Smooth muscle cell of the brain vasculature (primary cell): ENCODE results near the gene PAEP.
"Not testable (repeated sequence)": the region's sequence is repeated elsewhere in the genome, so short reads cannot be mapped to it uniquely, and the experiment has no call there.

Source experiments
- DNase-seq: peaks from one replicate; pipeline ENCODE4 v3.0.0-alpha.2; 2012; ENCODE audit warnings: low read depth, low spot score

The PAEP gene

GRCh38 chr9:135561391-135562234, at the start of gene PAEP:
Gene PAEP (plus strand): TSS chr9:135561756.
- DNase-seq: no peak

DNA sequence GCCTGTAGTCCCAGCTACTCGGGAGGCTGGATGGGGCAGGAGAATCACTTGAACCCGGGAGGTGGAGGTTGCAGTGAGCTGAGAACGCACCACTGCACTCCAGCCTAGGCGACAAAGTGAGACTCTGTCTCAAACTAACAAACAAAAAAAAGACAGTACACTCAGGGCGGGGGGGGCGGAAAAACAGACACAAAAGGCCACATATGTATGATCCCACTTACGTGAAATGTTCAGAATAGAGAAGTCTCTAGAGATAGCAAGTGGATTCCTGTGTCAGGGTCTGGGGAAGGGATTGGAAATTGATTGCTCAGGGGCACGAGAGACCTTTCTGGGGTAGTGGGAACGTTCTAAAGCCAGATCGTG, 49.3 kb upstream of the PAEP start:
- no peak for DNase-seq

GRCh38 chr9:135512904-135513303, 48.7 kb upstream of the PAEP start:
- DNase-seq: no peak

GRCh38 chr9:135513351-135513846, 48.2 kb upstream of the PAEP start:
- DNase-seq: no peak

GRCh38 chr9:135513906-135514305, 47.6 kb upstream of the PAEP start:
- DNase-seq: not testable (repeated sequence)

DNA sequence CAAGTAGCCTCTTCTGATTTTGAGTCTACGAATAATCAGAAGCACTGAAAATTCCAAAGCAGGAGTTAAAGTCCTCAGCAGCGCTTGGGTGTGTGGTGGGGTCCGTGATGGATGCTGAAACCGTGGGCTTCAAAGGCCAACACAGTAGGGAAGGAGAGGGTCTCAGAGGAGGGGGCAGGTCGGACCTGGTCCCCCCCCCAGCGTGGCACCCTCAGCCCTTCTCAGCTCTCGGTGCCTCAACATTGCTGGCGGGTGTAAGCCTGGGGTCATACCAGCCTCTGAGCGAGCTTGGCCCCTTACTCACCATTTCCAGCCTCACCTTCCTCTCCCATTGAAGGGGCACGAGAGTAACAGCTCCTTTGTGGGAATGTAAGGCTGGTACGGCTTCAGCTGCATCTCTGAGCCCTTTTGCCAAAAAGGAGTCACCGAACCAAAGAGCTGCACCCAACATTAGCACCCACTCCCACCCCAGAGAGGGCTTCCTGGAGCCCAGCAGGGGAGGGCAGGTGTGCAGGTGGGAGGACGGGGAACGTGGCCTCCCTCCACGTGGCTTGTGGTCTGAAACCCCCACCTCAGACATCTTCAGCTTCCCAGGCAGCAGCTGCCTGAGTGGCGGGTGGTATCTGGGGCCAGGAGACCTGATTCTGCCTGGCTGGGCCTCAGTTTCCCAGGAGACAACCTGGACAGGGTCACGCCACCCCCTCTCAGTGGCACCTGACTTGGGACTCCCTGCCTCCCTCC, 47.0 kb upstream of the PAEP start:
- DNase-seq: no peak

DNA sequence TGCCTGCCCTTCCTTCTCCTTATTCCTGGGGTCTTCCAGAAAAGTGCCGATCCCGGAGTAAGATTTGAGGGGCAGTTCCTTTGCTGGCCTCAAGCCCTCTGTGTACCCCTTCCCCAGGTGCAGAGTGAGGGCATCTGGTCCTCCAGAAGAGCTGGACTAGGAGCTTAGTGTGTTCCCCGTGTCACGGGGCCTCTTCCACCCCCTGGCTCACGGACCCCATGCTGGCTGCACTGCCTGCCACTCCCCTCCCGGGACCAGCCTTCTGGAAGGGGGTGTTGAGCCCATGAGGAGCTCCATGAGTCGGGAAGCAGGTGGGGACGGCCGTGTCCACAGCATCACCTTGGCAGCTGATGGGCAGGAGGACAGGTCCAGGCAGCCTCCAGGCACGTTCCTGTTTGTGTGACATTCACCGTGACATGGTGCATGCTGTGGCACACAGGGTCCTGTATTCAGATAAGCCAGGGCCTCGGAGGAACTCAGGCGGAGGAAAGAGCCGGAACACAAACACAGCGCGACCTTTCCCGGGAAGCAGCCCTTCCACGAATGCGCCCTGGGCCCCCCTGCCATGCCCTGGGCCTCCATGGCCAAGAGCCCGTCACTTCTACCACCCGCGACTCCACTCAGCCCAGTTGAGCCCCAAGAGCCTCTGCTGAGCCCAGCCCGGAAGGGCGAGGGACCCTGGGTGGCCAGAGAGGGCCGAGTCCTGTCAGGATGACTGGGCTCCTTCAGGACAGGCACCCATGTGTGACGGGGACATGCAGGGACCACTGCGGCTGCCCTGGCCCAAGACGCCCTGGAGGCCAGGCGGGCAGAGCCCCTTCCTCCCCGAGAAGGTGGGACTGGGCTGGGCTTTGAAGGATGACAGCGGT, 46.2 kb upstream of the PAEP start:
- no peak for DNase-seq

- DNase-seq: no peak
Measured at GRCh38 chr9:135516132-135516860, 45.3 kb upstream of the PAEP start.

GRCh38 chr9:135517407-135517822, 44.1 kb upstream of the PAEP start:
- no peak for DNase-seq

DNA sequence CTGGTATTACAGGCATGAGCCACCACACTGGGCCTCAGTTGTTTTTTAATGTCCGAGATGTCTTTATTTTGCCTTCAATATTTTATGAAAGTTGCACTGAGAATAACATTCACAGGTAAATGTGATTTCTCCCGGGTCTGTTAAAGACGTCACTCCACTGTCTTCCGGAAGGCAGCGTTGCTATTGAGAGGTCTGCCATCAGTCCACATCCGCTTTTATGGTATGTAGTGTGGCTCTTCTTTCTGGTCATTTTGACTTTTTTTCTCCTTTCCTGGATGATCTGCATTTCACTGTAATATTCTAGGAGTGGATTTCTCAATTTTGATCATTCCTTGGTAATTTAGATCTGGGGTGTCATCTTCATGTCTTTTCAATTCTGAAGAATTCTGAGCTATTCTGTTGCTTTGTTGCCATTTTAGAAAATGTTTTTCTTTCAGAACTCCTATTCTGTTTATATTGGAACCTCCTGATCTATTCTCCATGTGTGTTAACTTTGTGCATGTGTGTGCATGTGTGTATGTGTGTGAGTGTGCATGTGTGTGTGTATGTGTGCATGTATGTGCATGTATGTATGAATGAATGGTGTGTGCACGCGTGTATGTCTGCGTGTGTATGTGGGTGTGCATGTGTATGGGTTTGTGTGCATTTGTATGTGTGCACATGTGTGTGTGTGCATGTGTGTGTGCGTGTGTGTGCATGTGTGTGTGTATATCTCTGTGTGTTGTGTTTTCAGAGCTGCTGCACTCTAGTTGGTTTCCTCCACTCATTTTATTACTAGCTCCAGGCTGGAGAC, 42.2 kb upstream of the PAEP start:
- DNase-seq: no peak

DNA sequence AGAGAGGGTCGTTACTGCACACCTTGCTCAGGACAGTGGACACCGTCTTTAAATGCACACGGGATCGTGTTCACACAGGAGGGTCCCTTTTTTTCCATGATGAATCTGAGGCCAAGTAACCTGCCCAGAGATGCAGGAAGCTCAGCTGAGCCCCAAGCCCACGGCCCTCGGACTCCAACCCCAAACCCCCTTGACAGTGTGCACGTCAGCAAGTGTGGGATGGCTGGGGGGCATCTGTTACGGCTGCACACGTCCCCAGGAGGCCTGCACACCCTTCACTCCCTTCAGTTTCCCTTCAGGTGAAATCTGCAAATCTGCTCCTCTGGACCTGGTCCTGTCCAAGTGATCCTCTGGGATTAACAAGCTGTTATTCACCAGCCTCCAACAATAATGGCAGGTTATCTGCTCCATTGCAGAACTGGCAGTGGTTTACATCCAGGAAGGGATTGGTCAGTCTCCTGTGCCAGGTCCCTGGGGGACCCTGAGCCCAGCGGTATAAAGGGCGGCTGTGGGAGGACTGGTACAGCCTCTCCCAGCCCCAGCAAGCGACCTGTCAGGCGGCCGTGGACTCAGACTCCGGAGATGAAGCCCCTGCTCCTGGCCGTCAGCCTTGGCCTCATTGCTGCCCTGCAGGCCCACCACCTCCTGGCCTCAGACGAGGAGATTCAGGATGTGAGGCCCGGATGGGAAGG, 40.5 kb upstream of the PAEP start, which contains the start of gene LCN1:
LCN1 (plus strand) TSS at position 525 of the 692 bp plus-strand sequence; CDS start at position 583, 58 bp downstream.
- DNase-seq: no peak

- no peak for DNase-seq
Measured at GRCh38 chr9:135521608-135522095, 39.9 kb upstream of the PAEP start.

- no peak for DNase-seq
Measured at GRCh38 chr9:135522137-135522877, 39.2 kb upstream of the PAEP start.

DNA sequence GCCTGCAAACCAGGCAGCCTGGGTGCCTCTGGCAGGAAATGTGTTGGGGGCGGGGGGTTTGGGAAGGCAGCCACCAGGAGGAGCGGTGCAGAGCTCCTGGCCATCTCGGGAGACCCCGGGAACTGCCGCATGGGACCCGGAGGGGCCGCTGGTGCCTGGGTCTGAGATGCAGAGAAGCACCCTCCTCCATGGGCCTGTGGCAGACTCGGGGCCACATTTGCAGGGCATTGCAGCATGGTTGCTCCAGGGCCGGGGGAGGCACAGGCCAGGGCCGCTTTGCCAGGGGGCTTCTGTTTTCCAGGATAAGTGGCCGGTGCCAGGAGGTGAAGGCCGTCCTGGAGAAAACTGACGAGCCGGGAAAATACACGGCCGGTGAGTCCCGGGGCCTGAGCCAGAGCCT, 38.6 kb upstream of the PAEP start:
- DNase-seq: no peak

- DNase-seq: no peak
Measured at GRCh38 chr9:135523521-135524129, 37.9 kb upstream of the PAEP start.

DNA sequence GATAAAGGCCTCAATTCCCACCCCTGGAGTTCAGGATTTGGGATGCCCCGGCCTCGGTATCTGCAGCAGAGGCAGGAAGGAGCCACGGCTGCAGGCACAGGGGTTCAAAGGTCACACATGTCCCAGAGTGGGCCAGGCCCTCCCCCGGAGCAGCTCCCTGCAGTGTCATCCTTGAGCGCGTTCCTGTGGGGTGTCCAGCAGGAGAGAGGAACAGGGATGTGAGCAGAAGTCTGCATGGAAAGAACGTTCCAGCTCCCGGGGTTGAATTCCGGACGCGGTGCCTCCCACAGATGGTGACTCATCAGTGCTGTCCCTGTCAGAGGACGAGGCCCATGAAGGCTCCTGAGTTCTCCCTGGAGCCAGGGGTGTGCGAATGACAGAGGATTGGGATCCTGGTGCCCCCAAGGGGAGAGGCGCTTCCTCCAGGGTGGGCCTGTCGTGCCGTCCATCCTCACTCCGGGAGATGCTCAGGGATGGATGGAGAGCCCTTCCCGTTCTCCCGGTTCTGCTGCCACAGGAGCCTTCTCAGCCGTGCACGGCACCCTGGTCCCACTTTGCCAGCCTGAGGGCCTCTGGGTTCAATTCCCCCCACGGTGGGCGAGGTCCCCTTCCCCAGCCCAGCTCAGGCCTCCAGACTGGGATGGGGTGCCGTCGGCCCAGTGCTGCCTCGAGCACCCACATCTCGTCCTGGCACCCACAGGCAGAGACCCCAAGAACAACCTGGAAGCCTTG, 37.3 kb upstream of the PAEP start:
- no peak for DNase-seq

DNA sequence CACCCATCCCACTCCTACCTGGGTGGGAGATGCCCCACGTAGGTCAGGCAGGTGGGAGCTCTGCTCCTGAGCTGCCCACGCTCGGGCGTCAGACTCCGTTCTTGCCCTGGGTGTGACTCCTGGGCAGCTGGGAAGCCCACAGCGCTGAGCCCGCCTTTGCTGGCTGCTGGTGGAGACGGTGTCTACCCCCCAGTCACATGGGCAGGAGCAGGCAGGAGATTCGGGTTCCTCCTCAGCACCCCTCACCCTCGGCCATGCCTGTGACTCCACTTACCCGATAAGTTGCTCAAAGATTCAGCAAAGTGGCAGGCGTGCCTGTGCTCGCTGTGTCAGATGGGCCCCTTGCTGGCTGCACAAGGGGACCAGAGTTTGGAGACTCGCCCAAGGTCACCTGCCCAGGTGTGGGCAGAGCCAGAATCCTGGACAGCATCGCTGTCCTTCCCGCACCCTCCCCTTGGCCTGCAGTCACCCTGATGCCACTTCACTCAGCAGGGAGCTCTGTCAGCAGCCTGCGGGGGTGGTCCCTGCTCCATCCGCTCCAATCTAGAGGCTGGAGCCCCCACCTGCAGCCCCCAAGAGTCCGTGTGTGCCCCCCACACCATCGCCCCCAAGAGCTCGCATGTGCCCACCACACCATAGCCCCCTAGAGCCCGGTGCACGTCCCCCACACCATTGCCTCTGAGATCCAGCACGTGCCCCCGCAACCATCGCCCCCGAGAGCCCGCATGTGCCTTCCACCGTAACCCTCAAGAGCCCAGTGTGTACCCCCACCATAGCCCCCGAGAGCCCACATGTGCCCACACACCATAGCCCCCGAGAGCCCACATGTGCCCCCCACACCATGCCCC, 36.1 kb upstream of the PAEP start:
- no peak for DNase-seq
